ENCODE results near the gene CRYGD.

- TF ChIP-seq CTCF (IDR thresholded peaks at IDR 0.05) (no peak), POLR2A (IDR thresholded peaks at IDR 0.05) (no peak)
Observed at GRCh38 chr2:208153156-208153555, 28.8 kb upstream of the CRYGD start.

Measured in thyroid gland (tissue), 4 donors.